CD4-positive, CD25-positive, alpha-beta regulatory T cell (primary cell): ENCODE measurements around the gene NPR1. TPM values are rescaled to one million over a fixed set of nuclear protein-coding genes. Genes with fewer than 3 reads are reported as not detected.
"Not testable (repeated sequence)": the region's sequence is repeated elsewhere in the genome, so short reads cannot be mapped to it uniquely, and the experiment has no call there.

Source experiments
- ATAC-seq, 2 donors: fragments of 150-1000 bp; cut with Tn5 transposase; one replicate each; pipeline ENCODE4 v1.10.0; 2021; ENCODE audit warnings: low read depth in 2 of 2, moderate number of reproducible peaks in 2 of 2, moderate library complexity in 1 of 2
- DNase-seq, 3 donors: peaks; one replicate each; pipeline versions ENCODE4 v3.0.0 to v3.0.0-alpha.2; 2012 to 2022; ENCODE audit warnings: mixed read lengths in 1 of 3
- H3K27ac ChIP-seq: one replicate; pipeline ENCODE4 v1.7.0; 2013; ENCODE audit warnings: mild to moderate bottlenecking, low read length; ENCODE audit not compliant: insufficient read depth, poor library complexity, severe bottlenecking
- H3K27me3 ChIP-seq: one replicate; pipeline ENCODE4 v1.7.0; 2013; ENCODE audit warnings: low read length; ENCODE audit not compliant: control insufficient read depth, insufficient read depth
- H3K36me3 ChIP-seq: one replicate; pipeline ENCODE4 v1.7.0; 2013; ENCODE audit warnings: mild to moderate bottlenecking, low read length, moderate library complexity; ENCODE audit not compliant: control insufficient read depth, insufficient read depth
- H3K4me1 ChIP-seq: 2 replicates; pipeline ENCODE4 v1.7.0; 2013; ENCODE audit warnings: mild to moderate bottlenecking, low read length; ENCODE audit not compliant: insufficient read depth, control insufficient read depth, poor library complexity, severe bottlenecking
- H3K4me3 ChIP-seq: one replicate; pipeline ENCODE4 v1.7.0; 2013; ENCODE audit warnings: low read depth, mild to moderate bottlenecking, low read length, moderate library complexity
- H3K9me3 ChIP-seq, 2 experiments: 1 replicate in 1 of 2; 2 replicates in 1 of 2; pipeline ENCODE4 v1.7.0; 2013; ENCODE audit warnings: low read length in 2 of 2, mild to moderate bottlenecking in 1 of 2, moderate library complexity in 1 of 2; ENCODE audit not compliant: control insufficient read depth in 2 of 2
- H3K27ac Mint-ChIP-seq, 3 donors: one replicate each; pipeline ENCODE4 v1.8.0; 2020 to 2022; ENCODE audit warnings: mild to moderate bottlenecking in 3 of 3, mixed read lengths in 3 of 3, moderate library complexity in 2 of 3
- H3K27me3 Mint-ChIP-seq: one replicate; pipeline ENCODE4 v1.8.0; 2022; ENCODE audit warnings: mild to moderate bottlenecking, mixed read lengths
- H3K36me3 Mint-ChIP-seq: one replicate; pipeline ENCODE4 v1.8.0; 2020; ENCODE audit warnings: mixed read lengths
- H3K4me1 Mint-ChIP-seq, 4 donors: one replicate each; pipeline ENCODE4 v1.8.0; 2020 to 2022; ENCODE audit warnings: mixed read lengths in 4 of 4, mild to moderate bottlenecking in 1 of 4
- H3K4me3 Mint-ChIP-seq, 4 donors: one replicate each; pipeline ENCODE4 v1.8.0; 2020 to 2022; ENCODE audit warnings: mild to moderate bottlenecking in 4 of 4, mixed read lengths in 4 of 4, moderate library complexity in 3 of 4
- H3K9me3 Mint-ChIP-seq, 7 donors: one replicate each; pipeline ENCODE4 v1.8.0; 2020 to 2022; ENCODE audit warnings: mixed read lengths in 7 of 7, mild to moderate bottlenecking in 3 of 7, moderate library complexity in 2 of 7
- polyA plus RNA-seq, 4 donors: library from polyadenylated mRNA; unstranded; fragments of 300-500 nt; fragmentation: Illumina TruSeq; gene quantifications; one replicate each; pipeline ENCODE4 v1.2.3, GENCODE V29; 2021
- total RNA-seq: library from RNA; stranded (reverse); gene quantifications from one replicate; pipeline ENCODE4 v1.2.3, GENCODE V29; 2022

NPR1 gene
- total and polyA plus RNA-seq, 5 donors from 2014 or later, result not detected

GRCh38 chr1:153661111-153661708, 17.3 kb upstream of the NPR1 start:
- peak overlapping the region in 2 of 3 donors; percentile 36 to 58 for H3K27ac Mint-ChIP-seq
- Histone ChIP-seq H3K4me3 (no peak overlapping the region), H3K36me3 (peaks cover 54% of the 10 kb centered on the region), H3K27ac (no peak overlapping the region), H3K4me1 (peaks cover 14% of the 10 kb centered on the region), H3K9me3 (no peaks in the 10 kb centered on the region), H3K27me3 (no peaks in the 10 kb centered on the region)
- H3K27me3 Mint-ChIP-seq, result no peaks in the 10 kb centered on the region
- H3K4me3 Mint-ChIP-seq, result peak overlapping the region; percentile 16 to 71 (median 50)
- ATAC-seq (no peak), DNase-seq (no peak)
- no peaks in the 10 kb centered on the region for H3K9me3 Mint-ChIP-seq
- peaks cover 8 to 37% (median 17%) of the 10 kb centered on the region in 4 donors for H3K4me1 Mint-ChIP-seq
- peaks cover 29% of the 10 kb centered on the region for H3K36me3 Mint-ChIP-seq

- ATAC-seq (no peak), DNase-seq (no peak)
- Histone ChIP-seq H3K36me3 (peaks cover 65% of the 10 kb centered on the region), H3K27ac (no peak overlapping the region), H3K4me1 (peaks cover 14% of the 10 kb centered on the region), H3K27me3 (no peaks in the 10 kb centered on the region), H3K4me3 (no peak overlapping the region), H3K9me3 (no peaks in the 10 kb centered on the region)
- Mint-ChIP-seq H3K4me1 (peaks cover 8 to 33% (median 16%) of the 10 kb centered on the region in 4 donors), H3K9me3 (no peaks in the 10 kb centered on the region), H3K27ac (no peak overlapping the region), H3K36me3 (peaks cover 29% of the 10 kb centered on the region), H3K4me3 (peak overlapping the region in 2 of 4 donors; percentile 43 to 84), H3K27me3 (no peaks in the 10 kb centered on the region)
Measured at GRCh38 chr1:153662269-153662668, 16.2 kb upstream of the NPR1 start.

- no peak for DNase-seq
- peak overlapping the region in 1 of 4 donors; percentile 43 for H3K4me3 Mint-ChIP-seq
- no peaks in the 10 kb centered on the region for H3K9me3 ChIP-seq
Measured at GRCh38 chr1:153663211-153663610, 15.3 kb upstream of the NPR1 start.

GRCh38 chr1:153667439-153667838, 11.0 kb upstream of the NPR1 start:
- no peak overlapping the region for H3K4me3 ChIP-seq
- ATAC-seq (no peak), DNase-seq (no peak)
- Mint-ChIP-seq H3K27ac (peak overlapping the region in 2 of 3 donors; percentile 32 to 53), H3K36me3 (peaks cover 39% of the 10 kb centered on the region), H3K4me3 (peak overlapping the region in 2 of 4 donors; percentile 50 to 70), H3K27me3 (no peaks in the 10 kb centered on the region), H3K9me3 (peaks cover 0 to 3% (median 0%) of the 10 kb centered on the region in 7 donors), H3K4me1 (peaks cover 11 to 36% (median 20%) of the 10 kb centered on the region in 4 donors)
- peaks cover 19% of the 10 kb centered on the region for H3K4me1 ChIP-seq
- H3K36me3 ChIP-seq, result peaks cover 69% of the 10 kb centered on the region
- no peak overlapping the region for H3K27ac ChIP-seq
- no peaks in the 10 kb centered on the region for H3K9me3 ChIP-seq
- H3K27me3 ChIP-seq, result no peaks in the 10 kb centered on the region

More at GRCh38 chr1:153663211-153663610, 15.3 kb upstream of the NPR1 start:
- Mint-ChIP-seq H3K9me3 (no peaks in the 10 kb centered on the region), H3K36me3 (peaks cover 37% of the 10 kb centered on the region), H3K4me1 (peaks cover 12 to 31% (median 21%) of the 10 kb centered on the region in 4 donors), H3K27me3 (no peaks in the 10 kb centered on the region), H3K27ac (no peak overlapping the region)
- no peak overlapping the region for H3K4me3 ChIP-seq
- H3K27me3 ChIP-seq, result no peaks in the 10 kb centered on the region
- H3K27ac ChIP-seq, result no peak overlapping the region
- no peak for ATAC-seq
- H3K36me3 ChIP-seq, result peaks cover 74% of the 10 kb centered on the region
- peaks cover 14% of the 10 kb centered on the region for H3K4me1 ChIP-seq

GRCh38 chr1:153668672-153669071, 9.8 kb upstream of the NPR1 start:
- peaks cover 56% of the 10 kb centered on the region for H3K36me3 ChIP-seq
- H3K4me3 Mint-ChIP-seq, result peak overlapping the region in 1 of 4 donors; percentile 74
- H3K27me3 ChIP-seq, H3K9me3 ChIP-seq, H3K27ac Mint-ChIP-seq, H3K9me3 Mint-ChIP-seq, DNase-seq, H3K4me3 ChIP-seq, H3K27ac ChIP-seq, H3K27me3 Mint-ChIP-seq, ATAC-seq: not testable (repeated sequence)
- peaks cover 6 to 36% (median 20%) of the 10 kb centered on the region in 4 donors for H3K4me1 Mint-ChIP-seq
- H3K4me1 ChIP-seq, result peaks cover 19% of the 10 kb centered on the region
- H3K36me3 Mint-ChIP-seq, result peaks cover 33% of the 10 kb centered on the region

GRCh38 chr1:153669606-153670005, 8.9 kb upstream of the NPR1 start:
- peak overlapping the region; percentile 99 for H3K4me3 ChIP-seq
- no peak overlapping the region for H3K4me3 Mint-ChIP-seq
- no peak overlapping the region for H3K27ac Mint-ChIP-seq
- peaks cover 0 to 3% (median 0%) of the 10 kb centered on the region in 7 donors for H3K9me3 Mint-ChIP-seq
- H3K4me1 ChIP-seq, result peaks cover 19% of the 10 kb centered on the region
- peak overlapping the region; percentile 91 for H3K27ac ChIP-seq
- DNase-seq (no peak), ATAC-seq (no peak)
- peaks cover 47% of the 10 kb centered on the region for H3K36me3 ChIP-seq
- peaks cover 27% of the 10 kb centered on the region for H3K36me3 Mint-ChIP-seq
- H3K9me3 ChIP-seq, result no peaks in the 10 kb centered on the region
- peaks cover 6 to 36% (median 20%) of the 10 kb centered on the region in 4 donors for H3K4me1 Mint-ChIP-seq
- no peaks in the 10 kb centered on the region for H3K27me3 ChIP-seq
- peaks cover 4% of the 10 kb centered on the region for H3K27me3 Mint-ChIP-seq

GRCh38 chr1:153670257-153670858, 8.1 kb upstream of the NPR1 start:
- Histone ChIP-seq H3K27me3 (no peaks in the 10 kb centered on the region), H3K36me3 (peaks cover 39% of the 10 kb centered on the region), H3K4me1 (peaks cover 19% of the 10 kb centered on the region), H3K9me3 (no peaks in the 10 kb centered on the region), H3K27ac (peak overlapping the region; percentile 91), H3K4me3 (peak overlapping the region; percentile 99)
- H3K4me1 Mint-ChIP-seq, result peaks cover 6 to 35% (median 16%) of the 10 kb centered on the region in 4 donors
- H3K4me3 Mint-ChIP-seq, result no peak overlapping the region
- H3K27ac Mint-ChIP-seq, result no peak overlapping the region
- H3K9me3 Mint-ChIP-seq, result peaks cover 0 to 3% (median 0%) of the 10 kb centered on the region in 7 donors
- ATAC-seq (no peak), DNase-seq (peak in 1 of 3 donors; percentile 16)
- H3K36me3 Mint-ChIP-seq, result peaks cover 19% of the 10 kb centered on the region
- peaks cover 4% of the 10 kb centered on the region for H3K27me3 Mint-ChIP-seq
